K562 (cell line): Measurements from ENCODE around the gene NMNAT3.

Source experiments
- CCNT2 ChIP-seq: IDR thresholded peaks from 2 replicates; pipeline ENCODE4 v1.6.1; 2011; ENCODE audit warnings: borderline replicate concordance, low read depth, mild to moderate bottlenecking, moderate library complexity, mixed read lengths, low read length; ENCODE audit not compliant: insufficient read length; ENCODE audit errors: extremely low read depth
- ZNF384 ChIP-seq: IDR thresholded peaks from 2 replicates; pipeline ENCODE4 v1.6.1; 2012; ENCODE audit warnings: low read depth, low read length, improper control_type of control experiment

DNA sequence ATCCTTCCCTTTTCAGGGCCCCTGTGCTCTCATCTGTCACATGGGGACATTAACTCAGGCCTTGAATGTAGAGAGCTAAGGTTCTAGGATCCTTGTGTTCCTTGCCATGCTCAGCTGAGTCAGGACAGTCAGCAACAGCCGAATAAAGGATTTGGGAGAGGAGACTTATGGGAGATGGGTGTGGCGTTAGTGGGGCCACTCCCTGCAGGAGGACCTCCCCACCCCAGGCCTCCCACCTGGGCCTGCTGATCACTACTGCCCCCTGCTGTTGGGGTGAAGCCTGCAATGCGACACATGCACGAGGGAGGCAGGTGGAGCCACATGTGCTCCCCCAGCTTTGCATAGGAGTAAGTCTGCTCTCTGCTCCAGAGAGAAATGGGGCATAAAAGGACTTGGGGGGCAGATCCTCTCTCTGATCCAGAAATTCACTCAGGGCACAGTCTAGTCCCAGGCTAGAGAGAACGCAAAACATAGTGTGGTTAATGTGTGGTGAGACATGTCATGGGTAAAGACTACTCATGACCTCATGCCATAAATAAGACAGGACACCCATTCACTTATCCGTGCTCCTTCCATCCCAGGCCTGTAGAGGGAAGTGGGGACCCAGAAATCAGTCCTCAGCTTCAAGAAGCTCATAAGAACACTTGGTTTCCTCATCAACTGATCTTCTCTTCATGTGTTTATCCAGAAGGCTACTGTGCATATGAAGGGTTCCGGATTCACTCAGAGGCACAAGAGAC, 157.6 kb downstream of the NMNAT3 start:
- no peak for TF ChIP-seq ZNF384
- no peak for TF ChIP-seq CCNT2
